GM12892 (cell line): ENCODE data around the gene STK32C.

Source experiments
- DNase-seq: peaks from one replicate; pipeline ENCODE4 v3.0.0; 2011; ENCODE audit not compliant: insufficient read length
- FAIRE-seq: peaks from 2 replicates; lab custom pipeline; 2011; peaks lifted over from hg19 to GRCh38; lab: Jason Lieb, UNC
- POLR2A ChIP-seq: IDR thresholded peaks from 2 replicates; pipeline ENCODE4 v1.6.1; 2011; ENCODE audit warnings: low read depth, low read length, control low read depth
- POLR2AphosphoS5 ChIP-seq: IDR thresholded peaks from 2 replicates; pipeline ENCODE4 v1.6.1; 2011; ENCODE audit warnings: low read depth, low read length, control low read depth
- TAF1 ChIP-seq: IDR thresholded peaks from 2 replicates; pipeline ENCODE4 v1.6.1; 2011; ENCODE audit warnings: low read depth, mild to moderate bottlenecking, control low read depth, low read length, borderline replicate concordance

Gene STK32C

GRCh38 chr10:132158823-132159222, 148.9 kb downstream of the STK32C start:
- no peak for DNase-seq
- no peak for TF ChIP-seq POLR2A
- no peak for TF ChIP-seq POLR2AphosphoS5
- no peak for FAIRE-seq

- FAIRE-seq (no peak), DNase-seq (no peak)
- no peak for TF ChIP-seq TAF1
- no peak for TF ChIP-seq POLR2A
- no peak for TF ChIP-seq POLR2AphosphoS5
These were observed 149.5 kb downstream of the STK32C start for GRCh38 chr10:132158122-132158741.
